Activated CD8-positive, alpha-beta memory T cell treated with anti-CD3 and anti-CD28 coated beads, Interleukin-2, amount 10 ng/mL, durations not matched to agents 7 days and 5 days (primary cell): ENCODE results near the gene TFRC. TPM values are rescaled to one million over a fixed set of nuclear protein-coding genes. Genes with fewer than 3 reads are reported as not detected.
"Not testable (repeated sequence)": the region's sequence is repeated elsewhere in the genome, so short reads cannot be mapped to it uniquely, and the experiment has no call there.

Experiments used
- ATAC-seq: fragments of 150-1000 bp; cut with Tn5 transposase; one replicate; pipeline ENCODE4 v1.10.0; 2021; ENCODE audit warnings: moderate library complexity
- CTCF ChIA-PET: fragments of 350-600 bp; sonication (Branson Sonifier 250); formaldehyde crosslinking; loops from one replicate; lab custom pipeline; 2021; ENCODE audit warnings: antibody characterized with exemption; lab: Charles Lee
- DNase-seq: peaks from one replicate; pipeline ENCODE4 v3.0.0-alpha.2; 2020
- H3K27ac Mint-ChIP-seq: one replicate; pipeline ENCODE4 v1.8.0; 2021; ENCODE audit warnings: mild to moderate bottlenecking, mixed read lengths
- H3K27me3 Mint-ChIP-seq: one replicate; pipeline ENCODE4 v1.8.0; 2021; ENCODE audit warnings: mixed read lengths
- H3K36me3 Mint-ChIP-seq: one replicate; pipeline ENCODE4 v1.8.0; 2021; ENCODE audit warnings: mild to moderate bottlenecking, mixed read lengths
- H3K4me1 Mint-ChIP-seq: one replicate; pipeline ENCODE4 v1.8.0; 2021; ENCODE audit warnings: mixed read lengths
- H3K4me3 Mint-ChIP-seq: one replicate; pipeline ENCODE4 v1.8.0; 2021; ENCODE audit warnings: mild to moderate bottlenecking, moderate library complexity, mixed read lengths
- H3K9me3 Mint-ChIP-seq: one replicate; pipeline ENCODE4 v1.8.0; 2022; ENCODE audit warnings: low read depth, mixed read lengths
- total RNA-seq, 2 experiments: library from RNA; stranded (reverse); gene quantifications; one replicate each; pipeline ENCODE4 v1.2.3, GENCODE V29; 2021

TFRC gene
- total RNA-seq, 2 experiments from 2014 or later = 409 to 782 TPM

DNA sequence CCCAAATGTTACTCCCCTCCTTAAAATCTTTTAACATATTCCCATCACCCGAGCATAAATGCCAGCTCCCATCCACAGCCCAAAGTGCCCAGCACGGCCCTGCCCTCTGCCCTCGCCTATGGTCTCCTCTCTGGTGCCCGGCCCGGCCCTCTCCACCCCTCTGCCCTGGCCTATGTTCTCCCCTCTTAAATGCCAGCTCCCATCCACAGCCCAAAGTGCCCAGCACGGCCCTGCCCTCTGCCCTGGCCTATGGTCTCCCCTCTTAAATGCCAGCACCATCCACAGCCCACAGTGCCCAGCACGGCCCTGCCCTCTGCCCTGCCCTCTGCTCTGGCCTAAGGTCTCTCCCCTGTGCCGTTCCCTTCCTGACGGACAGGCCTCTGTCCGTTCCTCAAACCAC is 76.6 kb downstream of the TFRC start:
- H3K9me3 Mint-ChIP-seq, CTCF ChIA-PET: not testable (repeated sequence)
- H3K27me3 Mint-ChIP-seq = peaks cover 17% of the 10 kb centered on the region

DNA sequence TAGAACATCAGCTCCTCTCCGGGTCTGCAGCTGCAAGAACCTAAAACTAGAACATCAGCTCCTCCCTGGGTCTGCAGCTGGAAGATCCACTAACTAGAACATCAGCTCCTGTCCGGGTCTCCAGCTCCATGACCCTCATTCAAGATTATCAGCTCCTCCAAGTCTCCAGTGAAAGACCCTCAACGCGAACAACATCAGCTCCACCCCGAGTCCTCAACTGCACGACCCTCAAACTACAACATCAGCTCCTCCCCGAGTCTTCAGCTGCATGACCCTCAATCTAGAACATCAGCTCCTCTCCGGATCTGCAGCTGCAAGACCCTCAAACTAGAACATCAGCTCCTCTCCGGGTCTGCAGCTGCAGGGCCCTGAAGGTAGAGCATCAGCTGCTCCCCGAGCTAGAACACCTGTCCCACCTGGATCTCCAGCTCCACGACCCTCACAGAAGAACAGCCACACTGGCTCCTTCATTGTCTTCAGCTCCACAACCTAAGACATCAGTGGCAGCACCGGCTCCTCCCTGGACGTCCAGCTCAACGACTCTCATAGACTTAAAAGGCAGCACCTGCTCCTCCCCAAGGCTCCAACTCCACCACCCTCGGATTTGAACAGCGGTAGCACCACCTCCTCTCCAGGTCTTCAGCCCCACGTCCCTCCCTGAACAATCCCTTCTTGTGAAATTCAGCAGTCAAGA is 77.4 kb downstream of the TFRC start:
- H3K4me3 Mint-ChIP-seq, H3K27ac Mint-ChIP-seq, DNase-seq, H3K9me3 Mint-ChIP-seq, H3K4me1 Mint-ChIP-seq, H3K36me3 Mint-ChIP-seq, ATAC-seq: not testable (repeated sequence)
- peaks cover 16% of the 10 kb centered on the region for H3K27me3 Mint-ChIP-seq
- CTCF ChIA-PET = interaction anchor here (1.3 kb wide), 1 partner anchor 11 kb away, joined by 3 read pairs; no protein-coding TSS in a partner anchor

More for the DNA sequence above, 76.6 kb downstream of the TFRC start:
- not testable (repeated sequence) for DNase-seq, ATAC-seq, H3K27ac Mint-ChIP-seq, H3K4me3 Mint-ChIP-seq, H3K36me3 Mint-ChIP-seq, H3K4me1 Mint-ChIP-seq

DNA sequence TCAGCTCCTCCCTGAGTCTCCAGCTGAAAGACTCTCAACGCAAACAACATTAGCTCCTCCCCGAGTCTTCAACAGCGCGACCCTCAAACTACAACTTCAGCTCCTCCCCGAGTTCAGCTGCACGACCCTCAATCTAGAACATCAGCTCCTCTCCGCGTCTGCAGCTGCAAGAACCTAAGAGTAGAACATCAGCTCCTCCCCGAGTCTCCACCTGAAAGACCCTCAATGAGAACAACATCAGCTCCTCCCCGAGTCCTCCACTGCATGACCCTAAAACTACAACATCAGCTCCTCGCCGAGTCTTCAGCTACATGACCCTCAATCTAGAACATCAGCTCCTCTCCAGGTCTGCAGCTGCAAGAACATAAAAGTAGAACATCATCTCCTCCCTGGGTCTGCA is 78.3 kb downstream of the TFRC start:
- Mint-ChIP-seq H3K4me1 (no peaks in the 10 kb centered on the region), H3K4me3 (no peak overlapping the region), H3K36me3 (no peaks in the 10 kb centered on the region), H3K27ac (no peak overlapping the region), H3K9me3 (no peaks in the 10 kb centered on the region), H3K27me3 (peaks cover 22% of the 10 kb centered on the region)
- DNase-seq = no peak
- CTCF ChIA-PET = interaction anchor here (1.0 to 1.3 kb wide), 2 partner anchors 12 to 154 kb away, joined by 3 to 4 read pairs; no protein-coding TSS in a partner anchor
- no peak for ATAC-seq

DNA sequence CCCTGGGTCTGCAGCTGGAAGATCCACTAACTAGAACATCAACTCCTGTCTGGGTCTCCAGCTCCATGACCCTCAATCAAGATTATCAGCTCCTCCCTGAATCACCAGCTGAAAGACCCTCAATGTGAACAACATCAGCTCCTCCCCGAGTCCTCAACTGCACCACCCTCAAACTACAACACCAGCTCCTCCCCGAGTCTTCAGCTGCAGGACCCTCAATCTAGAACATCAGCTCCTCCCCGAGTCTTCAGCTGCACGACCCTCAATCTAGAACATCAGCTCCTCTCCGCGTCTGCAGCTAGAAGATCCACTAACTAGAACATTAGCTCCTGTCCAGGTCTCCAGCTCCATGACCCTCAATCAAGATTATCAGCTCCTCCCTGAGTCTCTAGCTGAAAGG is 79.2 kb downstream of the TFRC start:
- not testable (repeated sequence) for DNase-seq, ATAC-seq, H3K9me3 Mint-ChIP-seq, H3K4me3 Mint-ChIP-seq, H3K27ac Mint-ChIP-seq, H3K36me3 Mint-ChIP-seq, H3K4me1 Mint-ChIP-seq
- CTCF ChIA-PET = interaction anchor here (1.0 kb wide), 1 partner anchor 153 kb away, joined by 4 read pairs; no protein-coding TSS in a partner anchor
- H3K27me3 Mint-ChIP-seq = peaks cover 17% of the 10 kb centered on the region

DNA sequence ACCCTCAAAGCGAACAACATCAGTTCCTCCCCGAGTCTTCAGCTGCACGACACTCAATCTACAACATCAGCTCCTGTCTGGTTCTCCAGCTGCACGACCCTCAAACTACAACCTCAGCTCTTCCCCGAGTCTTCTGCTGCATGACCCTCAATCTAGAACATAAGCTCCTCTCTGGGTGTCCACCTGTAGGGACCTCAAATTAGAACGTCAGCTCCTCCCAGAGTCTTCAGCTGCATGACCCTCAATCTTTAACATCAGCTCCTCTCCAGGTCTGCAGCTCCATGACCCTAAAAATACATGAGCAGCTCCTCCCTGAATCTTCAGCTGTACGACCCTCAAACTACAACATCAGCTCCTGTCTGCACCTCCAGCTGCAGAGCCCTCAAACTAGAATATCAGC is 80.7 kb downstream of the TFRC start:
- CTCF ChIA-PET = interaction anchor here (1.1 kb wide), 1 partner anchor 152 kb away, joined by 3 read pairs; no protein-coding TSS in a partner anchor
- not testable (repeated sequence) for H3K4me3 Mint-ChIP-seq

DNA sequence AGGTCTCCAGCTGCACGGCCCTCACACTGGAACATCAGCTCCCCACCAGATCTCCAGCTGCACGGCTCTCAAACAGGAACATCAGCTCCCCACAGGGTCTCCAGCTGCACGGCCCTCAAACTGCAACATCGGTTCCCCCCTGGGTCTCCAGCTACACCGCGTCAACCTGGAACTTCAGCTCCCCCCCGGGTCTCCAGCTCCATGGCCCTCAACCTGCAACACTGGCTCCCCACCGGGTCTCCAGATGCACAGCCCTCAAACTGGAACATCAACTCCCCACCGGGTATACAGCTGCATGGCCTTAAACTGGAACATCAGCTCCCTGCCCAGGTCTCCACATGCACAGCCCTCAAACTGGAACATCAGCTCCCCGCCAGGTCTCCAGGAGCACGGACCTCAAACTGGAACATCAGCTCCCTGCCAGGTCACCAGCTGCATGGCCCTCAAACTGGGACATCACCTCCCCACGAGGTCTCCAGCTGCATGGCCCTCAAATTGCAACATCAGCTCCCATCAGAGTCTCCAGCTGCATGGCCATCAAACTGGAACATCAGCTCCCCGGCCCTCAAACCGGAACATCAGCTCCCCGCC is 81.4 kb downstream of the TFRC start:
- H3K4me3 Mint-ChIP-seq, H3K27ac Mint-ChIP-seq, DNase-seq, H3K4me1 Mint-ChIP-seq, H3K36me3 Mint-ChIP-seq, ATAC-seq, H3K9me3 Mint-ChIP-seq: not testable (repeated sequence)
- H3K27me3 Mint-ChIP-seq = peaks cover 25% of the 10 kb centered on the region
- CTCF ChIA-PET = interaction anchor here (1.0 kb wide), 1 partner anchor 60 kb away, joined by 3 read pairs; no protein-coding TSS in a partner anchor

More for the DNA sequence above, 80.7 kb downstream of the TFRC start:
- not testable (repeated sequence) for H3K36me3 Mint-ChIP-seq, DNase-seq, H3K27ac Mint-ChIP-seq, H3K4me1 Mint-ChIP-seq, ATAC-seq, H3K9me3 Mint-ChIP-seq
- peaks cover 25% of the 10 kb centered on the region for H3K27me3 Mint-ChIP-seq

DNA sequence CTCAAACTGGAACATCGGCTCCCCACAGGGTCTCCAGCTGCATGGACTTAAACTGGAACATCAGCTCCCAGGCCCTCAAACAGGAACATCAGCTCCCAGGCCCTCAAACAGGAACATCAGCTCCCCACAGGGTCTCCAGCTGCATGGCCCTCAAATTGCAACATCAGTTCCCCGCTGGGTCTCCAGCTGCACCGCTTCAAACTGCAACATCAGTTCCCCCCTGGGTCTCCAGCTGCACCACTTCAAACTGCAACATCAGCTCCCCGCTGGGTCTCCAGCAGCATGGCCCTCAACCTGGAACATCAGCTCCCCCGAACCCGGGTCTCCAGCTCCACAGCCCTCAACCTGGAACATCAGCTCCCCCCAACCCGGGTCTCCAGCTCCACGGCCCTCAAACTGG is 82.0 kb downstream of the TFRC start:
- Mint-ChIP-seq H3K4me1 (no peaks in the 10 kb centered on the region), H3K9me3 (no peaks in the 10 kb centered on the region), H3K27me3 (peaks cover 27% of the 10 kb centered on the region), H3K27ac (no peak overlapping the region), H3K4me3 (no peak overlapping the region), H3K36me3 (no peaks in the 10 kb centered on the region)
- ATAC-seq (no peak), DNase-seq (no peak)
- CTCF ChIA-PET = interaction anchor here (0.9 to 1.0 kb wide), 3 partner anchors 9 to 150 kb away, joined by 3 to 4 read pairs (median 3); no protein-coding TSS in a partner anchor

Other genes starting within 250 kb of the TFRC start
- gene TNK2, start 173.5 kb downstream of the TFRC start, total RNA-seq = 100 to 1,000 TPM; 150 to 177 TPM
- gene ZDHHC19, start 129.3 kb upstream of the TFRC start, total RNA-seq = not detected
- not detected for gene SLC51A, start 134.4 kb upstream of the TFRC start, total RNA-seq
- gene PCYT1A, start 205.6 kb upstream of the TFRC start, total RNA-seq = 10 to 100 TPM; 57.7 to 61.6 TPM
- 10 to 100 TPM; 13.9 to 19.9 TPM for gene DYNLT2B, start 236.2 kb upstream of the TFRC start, total RNA-seq